Measurements from ENCODE around the gene DLG2.

The DLG2 gene

GRCh38 chr11:83510530-83511460, 2116.3 kb downstream of the DLG2 start:
- DNase-seq (ENCODE audit: insufficient read length, low spot score) (no peak), FAIRE-seq (no peak)
- no peak for TF ChIP-seq CTCF (IDR thresholded peaks at IDR 0.05; ENCODE audit: insufficient read depth, missing control alignments)

- FAIRE-seq (no peak), DNase-seq (ENCODE audit: insufficient read length, low spot score) (no peak)
- no peak for TF ChIP-seq CTCF (IDR thresholded peaks at IDR 0.05; ENCODE audit: insufficient read depth, missing control alignments)
These were observed 2118.3 kb downstream of the DLG2 start for GRCh38 chr11:83508804-83509203.

GRCh38 chr11:83502041-83502440, 2125.1 kb downstream of the DLG2 start:
- no peak for FAIRE-seq
- no peak for TF ChIP-seq CTCF (IDR thresholded peaks at IDR 0.05; ENCODE audit: insufficient read depth, missing control alignments)
- DNase-seq (ENCODE audit: insufficient read length, low spot score) = no peak

- FAIRE-seq = no peak
- no peak for TF ChIP-seq CTCF (IDR thresholded peaks at IDR 0.05; ENCODE audit: insufficient read depth, missing control alignments)
These were observed 2133.2 kb downstream of the DLG2 start for GRCh38 chr11:83493917-83494316.

GRCh38 chr11:83493034-83493433, 2134.1 kb downstream of the DLG2 start:
- no peak for TF ChIP-seq CTCF (IDR thresholded peaks at IDR 0.05; ENCODE audit: insufficient read depth, missing control alignments)
- DNase-seq (ENCODE audit: insufficient read length, low spot score) = no peak
- FAIRE-seq = no peak

More at GRCh38 chr11:83493917-83494316, 2133.2 kb downstream of the DLG2 start:
- no peak for DNase-seq (ENCODE audit: insufficient read length, low spot score)

GRCh38 chr11:83483808-83484207, 2143.3 kb downstream of the DLG2 start:
- TF ChIP-seq CTCF (IDR thresholded peaks at IDR 0.05; ENCODE audit: insufficient read depth, missing control alignments) = no peak
- no peak for DNase-seq (ENCODE audit: insufficient read length, low spot score)

GRCh38 chr11:83480811-83481210, 2146.3 kb downstream of the DLG2 start:
- DNase-seq (ENCODE audit: insufficient read length, low spot score) (no peak), FAIRE-seq (no peak)
- no peak for TF ChIP-seq CTCF (IDR thresholded peaks at IDR 0.05; ENCODE audit: insufficient read depth, missing control alignments)

More at GRCh38 chr11:83483808-83484207, 2143.3 kb downstream of the DLG2 start:
- FAIRE-seq = no peak
